ENCODE measurements around the gene MARS1.

GRCh38 chr12:57519796-57520052 is 31.9 kb downstream of the MARS1 start:
- TF ChIP-seq POLR2AphosphoS5 (IDR thresholded peaks at IDR 0.05; ENCODE audit: low read depth) (no peak), CTCF (IDR thresholded peaks at IDR 0.05; ENCODE audit: insufficient read depth, low read length) (no peak), REST (IDR thresholded peaks at IDR 0.05; ENCODE audit: insufficient replicate concordance, low read depth) (no peak), SPI1 (IDR thresholded peaks at IDR 0.05; ENCODE audit: borderline replicate concordance, low read depth) (no peak)

Measured in HL-60 (cell line).